Measurements from ENCODE around the gene CBX4. TPM values are rescaled to one million over a fixed set of nuclear protein-coding genes. Genes with fewer than 3 reads are reported as not detected.

Gene CBX4
- total and polyA plus RNA-seq, 2 donors (not counting 1 experiment from before 2014, with no cell fraction given): 5.4 to 13.4 TPM

DNA sequence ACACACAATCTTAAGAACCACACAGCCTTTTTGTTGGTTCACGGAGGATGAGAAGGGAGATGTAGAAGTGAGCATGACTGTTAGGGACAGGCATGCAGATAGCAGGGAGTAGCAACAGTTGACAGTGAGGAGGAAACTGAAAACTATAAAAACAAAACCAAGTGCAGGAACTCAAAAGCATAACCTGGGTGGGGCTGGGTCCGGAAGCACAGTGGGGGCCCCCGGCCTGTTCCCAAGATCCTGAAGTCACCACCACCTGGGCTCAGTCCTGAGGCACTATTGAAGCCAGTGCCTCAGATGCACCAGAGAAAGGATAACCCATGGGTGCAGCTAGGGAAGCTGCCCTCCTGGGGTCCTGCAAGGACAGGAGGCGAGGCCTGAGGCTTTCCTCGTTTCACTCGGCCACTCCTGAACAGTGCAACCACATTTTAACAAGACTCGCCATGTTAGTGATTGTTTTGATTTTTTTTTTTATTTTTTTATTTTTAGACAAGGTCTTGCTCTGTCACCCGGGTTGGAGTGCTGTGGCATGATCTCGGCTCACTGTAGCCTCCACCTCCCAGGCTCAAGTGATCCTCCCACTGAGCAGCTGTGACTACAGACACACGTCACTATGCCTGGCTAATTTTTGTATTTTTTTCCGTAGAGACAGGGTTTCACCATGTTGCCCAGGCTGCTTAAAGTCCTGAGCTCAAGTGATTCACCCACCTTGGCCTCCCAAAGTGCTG lies 27.7 kb upstream of the CBX4 start:
- H3K27me3 ChIP-seq (ENCODE audit: control insufficient read depth, insufficient read depth, low read length): peaks cover 16% of the 10 kb centered on the region
- no peaks in the 10 kb centered on the region for H3K4me1 ChIP-seq (ENCODE audit: control insufficient read depth, extremely low read depth, insufficient read depth, low read length)
- H3K9me3 ChIP-seq (ENCODE audit: control insufficient read depth, insufficient read depth, low read depth, low read length): no peaks in the 10 kb centered on the region
- TF ChIP-seq, protein P1, sequence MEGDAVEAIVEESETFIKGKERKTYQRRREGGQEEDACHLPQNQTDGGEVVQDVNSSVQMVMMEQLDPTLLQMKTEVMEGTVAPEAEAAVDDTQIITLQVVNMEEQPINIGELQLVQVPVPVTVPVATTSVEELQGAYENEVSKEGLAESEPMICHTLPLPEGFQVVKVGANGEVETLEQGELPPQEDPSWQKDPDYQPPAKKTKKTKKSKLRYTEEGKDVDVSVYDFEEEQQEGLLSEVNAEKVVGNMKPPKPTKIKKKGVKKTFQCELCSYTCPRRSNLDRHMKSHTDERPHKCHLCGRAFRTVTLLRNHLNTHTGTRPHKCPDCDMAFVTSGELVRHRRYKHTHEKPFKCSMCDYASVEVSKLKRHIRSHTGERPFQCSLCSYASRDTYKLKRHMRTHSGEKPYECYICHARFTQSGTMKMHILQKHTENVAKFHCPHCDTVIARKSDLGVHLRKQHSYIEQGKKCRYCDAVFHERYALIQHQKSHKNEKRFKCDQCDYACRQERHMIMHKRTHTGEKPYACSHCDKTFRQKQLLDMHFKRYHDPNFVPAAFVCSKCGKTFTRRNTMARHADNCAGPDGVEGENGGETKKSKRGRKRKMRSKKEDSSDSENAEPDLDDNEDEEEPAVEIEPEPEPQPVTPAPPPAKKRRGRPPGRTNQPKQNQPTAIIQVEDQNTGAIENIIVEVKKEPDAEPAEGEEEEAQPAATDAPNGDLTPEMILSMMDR (conservative IDR thresholded peaks at IDR 0.05 in 1 of 2, IDR thresholded peaks at IDR 0.05 in 1 of 2; ENCODE audit: low read depth in 1 of 2, low read length in 2 of 2): no peak
- TF ChIP-seq EZH2 (IDR thresholded peaks at IDR 0.05; ENCODE audit: low read length, missing control alignments): no peak
- no peak overlapping the region for H3K27ac ChIP-seq (ENCODE audit: insufficient read depth, low read length)
- no peak for DNase-seq (ENCODE audit: low read depth in 2 of 2)
- no peaks in the 10 kb centered on the region for H4K20me1 ChIP-seq (ENCODE audit: control insufficient read depth, extremely low read depth, insufficient read depth, low read length)
- H2AFZ ChIP-seq (ENCODE audit: low read length): no peak overlapping the region
- no peak overlapping the region for H3K4me2 ChIP-seq (ENCODE audit: extremely low read depth, insufficient read depth, low read length)
- H3K9ac ChIP-seq (ENCODE audit: insufficient read depth, low read length): no peak overlapping the region
- no peaks in the 10 kb centered on the region for H3K36me3 ChIP-seq (ENCODE audit: control insufficient read depth, insufficient read depth, low read length)
- H3K79me2 ChIP-seq (ENCODE audit: control insufficient read depth, insufficient read depth, low read length): no peaks in the 10 kb centered on the region
- no peak overlapping the region for H3K4me3 ChIP-seq (replicated peaks in 1 of 4; ENCODE audit: control extremely low read depth in 1 of 4, insufficient read depth in 1 of 4, low read depth in 3 of 4, low read length in 4 of 4)

DNA sequence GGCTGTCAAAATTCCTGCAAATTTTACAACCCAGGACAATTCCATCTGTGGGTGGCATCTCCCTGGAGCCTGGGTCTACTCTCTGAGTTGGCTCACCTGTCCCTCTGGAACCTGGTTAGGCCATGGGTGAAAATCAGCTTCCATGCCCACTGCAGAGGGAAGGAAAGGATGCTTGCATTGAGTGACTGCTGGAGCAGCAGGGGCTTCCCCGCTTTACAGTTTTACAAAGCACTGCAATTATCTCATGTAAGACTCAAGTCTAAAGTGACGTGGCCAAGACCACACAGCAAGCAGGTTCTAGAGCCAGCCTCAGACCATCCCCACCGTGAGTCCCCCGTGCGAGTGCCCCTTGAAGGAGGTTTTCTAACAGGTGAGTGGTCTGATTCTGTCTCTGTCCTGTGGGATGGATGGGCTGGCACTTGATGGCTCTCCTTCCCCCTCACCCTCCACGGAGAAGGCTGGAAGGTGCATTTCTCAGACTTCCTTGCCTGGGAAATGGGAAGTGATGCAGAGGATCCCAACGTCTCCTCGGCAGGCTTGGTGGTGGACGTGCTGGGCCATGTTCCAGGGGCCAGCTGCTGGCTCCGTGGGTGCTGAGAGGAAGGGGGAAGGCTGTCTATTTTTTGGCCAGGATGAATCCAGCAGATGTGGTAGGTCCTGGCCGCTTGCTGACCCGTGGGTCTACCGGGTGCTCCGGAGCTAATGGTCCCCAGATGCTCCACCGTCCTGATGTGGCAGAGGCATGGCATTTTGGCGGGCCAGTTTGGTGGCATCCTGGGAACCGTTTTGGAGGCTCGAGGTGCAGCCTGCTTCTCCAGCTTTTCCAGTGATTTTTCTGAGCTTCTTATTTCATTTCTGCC lies 26.3 kb upstream of the CBX4 start:
- no peak overlapping the region for H3K9ac ChIP-seq (ENCODE audit: insufficient read depth, low read length)
- TF ChIP-seq, protein P1 (conservative IDR thresholded peaks at IDR 0.05 in 1 of 2, IDR thresholded peaks at IDR 0.05 in 1 of 2; ENCODE audit: low read depth in 1 of 2, low read length in 2 of 2): no peak
- no peak for TF ChIP-seq EZH2 (IDR thresholded peaks at IDR 0.05; ENCODE audit: low read length, missing control alignments)
- peaks cover 25% of the 10 kb centered on the region for H3K27me3 ChIP-seq (ENCODE audit: control insufficient read depth, insufficient read depth, low read length)
- no peaks in the 10 kb centered on the region for H4K20me1 ChIP-seq (ENCODE audit: control insufficient read depth, extremely low read depth, insufficient read depth, low read length)
- no peak overlapping the region for H3K4me2 ChIP-seq (ENCODE audit: extremely low read depth, insufficient read depth, low read length)
- H3K27ac ChIP-seq (ENCODE audit: insufficient read depth, low read length): no peak overlapping the region
- H3K36me3 ChIP-seq (ENCODE audit: control insufficient read depth, insufficient read depth, low read length): no peaks in the 10 kb centered on the region
- no peak for DNase-seq (ENCODE audit: low read depth in 2 of 2)
- H3K9me3 ChIP-seq (ENCODE audit: control insufficient read depth, insufficient read depth, low read depth, low read length): no peaks in the 10 kb centered on the region
- H3K79me2 ChIP-seq (ENCODE audit: control insufficient read depth, insufficient read depth, low read length): no peaks in the 10 kb centered on the region
- no peak overlapping the region for H3K4me3 ChIP-seq (replicated peaks in 1 of 4; ENCODE audit: control extremely low read depth in 1 of 4, insufficient read depth in 1 of 4, low read depth in 3 of 4, low read length in 4 of 4)
- no peaks in the 10 kb centered on the region for H3K4me1 ChIP-seq (ENCODE audit: control insufficient read depth, extremely low read depth, insufficient read depth, low read length)
- H2AFZ ChIP-seq (ENCODE audit: low read length): no peak overlapping the region

DNA sequence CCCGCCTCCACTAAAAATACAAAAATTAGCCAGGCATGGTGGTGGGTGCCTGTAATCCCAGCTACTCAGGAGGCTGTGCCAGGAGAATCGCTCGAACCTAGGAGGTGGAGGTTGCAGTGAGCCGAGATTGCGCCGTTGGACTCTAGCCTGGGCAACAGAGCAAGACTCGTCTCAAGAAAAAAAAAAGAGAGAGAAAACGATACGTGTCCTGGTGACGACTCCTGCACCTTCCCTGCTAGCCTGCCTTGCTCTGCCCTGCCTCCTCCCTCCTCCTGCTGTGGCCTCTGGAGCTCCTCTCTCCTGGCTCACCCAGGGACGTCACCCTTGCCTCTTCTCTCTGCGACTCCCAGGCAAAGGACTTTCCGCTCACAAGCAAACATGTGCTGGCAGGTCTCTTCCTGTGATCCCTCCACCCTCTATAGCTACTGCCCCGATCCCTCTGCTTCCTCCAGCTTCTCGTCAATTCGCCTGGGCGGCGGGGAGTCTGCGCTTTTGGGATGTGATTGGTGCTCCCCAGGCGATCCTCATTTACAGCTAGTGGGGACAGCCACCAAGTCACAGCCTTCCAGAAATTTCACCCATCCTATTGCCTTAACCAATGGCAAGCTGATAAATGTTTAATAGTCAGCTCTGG lies 25.5 kb upstream of the CBX4 start:
- Histone ChIP-seq H3K9me3 (ENCODE audit: control insufficient read depth, insufficient read depth, low read depth, low read length) (no peaks in the 10 kb centered on the region), H3K4me2 (ENCODE audit: extremely low read depth, insufficient read depth, low read length) (no peak overlapping the region), H3K27ac (ENCODE audit: insufficient read depth, low read length) (no peak overlapping the region), H3K4me3 (replicated peaks in 1 of 4; ENCODE audit: control extremely low read depth in 1 of 4, insufficient read depth in 1 of 4, low read depth in 3 of 4, low read length in 4 of 4) (no peak overlapping the region), H3K36me3 (ENCODE audit: control insufficient read depth, insufficient read depth, low read length) (no peaks in the 10 kb centered on the region), H2AFZ (ENCODE audit: low read length) (no peak overlapping the region), H3K79me2 (ENCODE audit: control insufficient read depth, insufficient read depth, low read length) (no peaks in the 10 kb centered on the region), H3K9ac (ENCODE audit: insufficient read depth, low read length) (no peak overlapping the region), H3K4me1 (ENCODE audit: control insufficient read depth, extremely low read depth, insufficient read depth, low read length) (no peaks in the 10 kb centered on the region), H4K20me1 (ENCODE audit: control insufficient read depth, extremely low read depth, insufficient read depth, low read length) (no peaks in the 10 kb centered on the region), H3K27me3 (ENCODE audit: control insufficient read depth, insufficient read depth, low read length) (peaks cover 25% of the 10 kb centered on the region)
- no peak for DNase-seq (ENCODE audit: low read depth in 2 of 2)
- TF ChIP-seq, protein P1 (conservative IDR thresholded peaks at IDR 0.05 in 1 of 2, IDR thresholded peaks at IDR 0.05 in 1 of 2; ENCODE audit: low read depth in 1 of 2, low read length in 2 of 2): no peak
- no peak for TF ChIP-seq EZH2 (IDR thresholded peaks at IDR 0.05; ENCODE audit: low read length, missing control alignments)

Measured in fibroblast of lung (primary cell).